Esophagus squamous epithelium (tissue), 5 donors: ENCODE data around the gene MAN2A1. TPM values are rescaled to one million over a fixed set of nuclear protein-coding genes. Genes with fewer than 3 reads are reported as not detected.

ENCODE experiments used
- DNase-seq: peaks from one replicate; lab custom pipeline; 2025; lab: John Stamatoyannopoulos, UW
- H3K27ac ChIP-seq, 4 donors: fragments of 200-600 bp; sonication (generic); one replicate each; pipeline ENCODE4 v1.5.1; 2016 to 2019; ENCODE audit warnings: mild to moderate bottlenecking in 1 of 4
- H3K27me3 ChIP-seq, 4 donors: fragments of 200-600 bp; sonication (generic); 1 replicate in 3 of 4; 2 replicates in 1 of 4; pipeline versions ENCODE4 v1.5.1 to v1.6.0; 2017 to 2021; ENCODE audit warnings: antibody characterized with exemption in 1 of 4
- H3K36me3 ChIP-seq, 3 donors: fragments of 200-600 bp; sonication (generic); one replicate each; pipeline ENCODE4 v1.5.1; 2016 to 2019
- H3K4me1 ChIP-seq, 3 donors: fragments of 200-600 bp; sonication (generic); one replicate each; pipeline ENCODE4 v1.5.1; 2017 to 2019
- H3K4me3 ChIP-seq, 4 donors: fragments of 200-600 bp; sonication (generic); 1 replicate in 3 of 4; 2 replicates in 1 of 4; pipeline ENCODE4 v1.5.1; 2016 to 2019; ENCODE audit warnings: mild to moderate bottlenecking in 2 of 4, moderate library complexity in 1 of 4
- H3K9me3 ChIP-seq, 3 donors: fragments of 200-600 bp; sonication (generic); one replicate each; pipeline ENCODE4 v1.5.1; 2016 to 2019
- CTCF ChIP-seq, 6 experiments: fragments of 450-650 bp in 4 of 6; fragments of 200-600 bp in 2 of 6; sonication (generic) in 2 of 6; IDR thresholded peaks; one replicate each; pipeline ENCODE4 v1.5.1; 2016 to 2019; ENCODE audit warnings: antibody characterized with exemption in 6 of 6, mild to moderate bottlenecking in 4 of 6, moderate library complexity in 4 of 6
- POLR2A ChIP-seq, 4 donors: fragments of 450-650 bp; IDR thresholded peaks; one replicate each; pipeline ENCODE4 v1.6.1; 2017; ENCODE audit warnings: antibody characterized with exemption in 4 of 4, mild to moderate bottlenecking in 4 of 4, moderate library complexity in 3 of 4
- WGBS, 2 donors: methylation state at CpG; one replicate each; pipeline ENCODE4 v1.1.5; 2018; 5-methylcytosine and 5-hydroxymethylcytosine counted together
- intact Hi-C: fragments of 100-400 bp; cut with DNase I; formaldehyde crosslinking; loops from one replicate; pipeline ENCODE4 v1.15.0; 2022
- total RNA-seq, 4 donors: library from RNA; depleted of rRNA; stranded (reverse); fragments of >200 nt; gene quantifications; one replicate each; pipeline ENCODE4 v1.1.0, GENCODE V29; 2016
- donor health status: DM: yes; HTN: yes; CAD: no.

The MAN2A1 gene
- total RNA-seq, 4 donors from 2014 or later: 27.4 to 40.1 (median 37.4) TPM

GRCh38 chr5:109688630-109688969, 1.1 kb upstream of the MAN2A1 start:
- TF ChIP-seq POLR2A (IDR thresholded peaks at IDR 0.05) (no peak), CTCF (IDR thresholded peaks at IDR 0.05) (peak in 4 of 6 experiments; percentile 29 to 68 (median 46))
- H3K9me3 ChIP-seq: peaks cover 0 to 7% (median 0%) of the 10 kb centered on the region in 3 donors
- H3K27ac ChIP-seq: peak overlapping the region; percentile 95 to 98 (median 96)
- H3K27me3 ChIP-seq: no peaks in the 10 kb centered on the region
- 7 to 14% methylated on average over 6 of the region's 6 CpGs for WGBS, 2 donors
- H3K4me3 ChIP-seq: peak overlapping the region; percentile 67 to 94 (median 78)
- H3K36me3 ChIP-seq: no peaks in the 10 kb centered on the region
- intact Hi-C loops: no loop called here
- no peak for DNase-seq
- peaks cover 16 to 33% (median 19%) of the 10 kb centered on the region in 3 donors for H3K4me1 ChIP-seq

DNA sequence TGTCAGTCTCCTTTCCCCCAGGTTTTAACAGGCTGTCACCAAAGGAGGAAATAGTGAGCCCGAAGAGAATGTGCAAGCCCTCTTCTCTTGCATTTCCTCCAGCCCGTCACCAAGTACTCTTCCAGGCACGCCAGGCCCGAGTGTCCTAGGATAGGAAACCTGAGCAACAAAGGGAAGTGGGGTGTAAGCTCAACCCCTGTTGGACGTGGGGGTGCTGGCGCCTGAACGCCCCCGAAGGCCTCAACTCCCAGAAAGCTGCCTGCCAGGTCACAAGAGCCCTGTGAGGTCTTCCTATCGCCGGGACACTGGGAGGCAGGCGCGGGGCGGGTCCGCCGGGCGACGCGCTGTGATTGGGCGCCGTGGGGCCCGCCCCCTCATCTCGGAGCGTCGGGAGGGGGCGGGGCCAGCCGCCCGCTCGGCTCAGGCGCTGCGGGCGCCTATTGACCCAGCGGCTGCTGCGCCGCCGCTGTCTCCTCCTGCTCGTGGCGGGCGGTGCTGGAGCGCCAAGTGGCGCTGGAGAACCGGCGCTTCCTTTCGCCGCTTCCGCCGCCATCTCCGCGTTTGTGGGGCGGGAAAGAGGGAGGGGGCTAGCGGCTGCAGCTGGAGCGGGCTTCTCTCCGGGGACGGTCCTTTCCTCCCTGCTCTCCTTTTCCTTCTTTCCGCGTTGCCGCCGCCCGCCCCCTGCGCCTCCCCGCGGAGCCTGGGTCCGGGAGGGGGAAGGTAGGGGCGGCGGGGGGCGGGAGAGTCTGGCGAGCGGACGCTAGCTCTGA, 572 bp upstream of the MAN2A1 start:
- Histone ChIP-seq H3K4me3 (peak overlapping the region; percentile 67 to 94 (median 78)), H3K9me3 (peaks cover 0 to 7% (median 0%) of the 10 kb centered on the region in 3 donors), H3K27me3 (no peaks in the 10 kb centered on the region), H3K27ac (peak overlapping the region; percentile 95 to 98 (median 96)), H3K36me3 (no peaks in the 10 kb centered on the region), H3K4me1 (peaks cover 20 to 39% (median 21%) of the 10 kb centered on the region in 3 donors)
- intact Hi-C loops: no loop called here
- TF ChIP-seq POLR2A (IDR thresholded peaks at IDR 0.05) (peak in 2 of 4 donors; percentile 88 to 95), CTCF (IDR thresholded peaks at IDR 0.05) (peak in 1 of 6 experiments; percentile 2)
- 0 to 5% methylated on average over 4 to 8 of the region's 68 CpGs for WGBS, 2 donors
- peak; percentile 15 for DNase-seq

DNA sequence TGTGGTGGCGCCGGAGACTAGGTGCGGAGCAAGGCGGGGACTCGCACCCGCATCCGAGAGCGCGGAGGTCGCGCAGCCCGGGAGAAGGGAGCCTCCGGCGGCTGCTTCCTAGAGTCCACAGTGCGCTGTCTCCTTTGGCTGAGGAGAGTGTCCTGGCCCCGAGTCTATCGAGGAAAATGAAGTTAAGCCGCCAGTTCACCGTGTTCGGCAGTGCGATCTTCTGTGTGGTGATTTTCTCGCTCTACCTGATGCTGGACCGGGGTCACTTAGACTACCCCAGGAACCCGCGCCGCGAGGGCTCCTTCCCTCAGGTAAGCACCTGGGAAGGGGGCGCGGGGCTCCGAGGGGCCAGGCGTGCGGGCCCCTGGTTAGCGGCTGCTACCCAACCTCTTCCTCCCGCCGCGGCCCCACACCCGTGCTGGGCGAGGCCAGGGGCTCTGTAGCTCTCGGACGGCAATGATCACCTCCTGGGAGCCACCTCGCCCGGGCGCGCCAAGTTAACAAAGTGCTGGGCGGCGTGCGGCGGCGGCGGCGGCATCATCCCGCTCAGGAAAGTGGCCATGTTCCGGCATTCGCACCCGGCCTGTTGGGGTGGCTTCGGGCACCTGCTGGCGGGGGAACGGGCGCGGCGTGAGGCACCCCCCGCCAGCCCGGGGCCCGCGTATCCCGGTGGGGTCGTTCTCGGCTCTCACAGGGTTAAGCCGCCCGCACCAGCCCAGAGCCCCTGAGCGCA, 681 bp downstream of the MAN2A1 start:
- H3K36me3 ChIP-seq: no peaks in the 10 kb centered on the region
- no peaks in the 10 kb centered on the region for H3K27me3 ChIP-seq
- intact Hi-C loops: no loop called here
- 0% methylated on average over 3 to 29 of the region's 71 CpGs for WGBS, 2 donors
- peak overlapping the region; percentile 67 to 94 (median 78) for H3K4me3 ChIP-seq
- H3K9me3 ChIP-seq: peaks cover 0 to 7% (median 0%) of the 10 kb centered on the region in 3 donors
- TF ChIP-seq POLR2A (IDR thresholded peaks at IDR 0.05) (no peak), CTCF (IDR thresholded peaks at IDR 0.05) (peak in 1 of 6 experiments; percentile 1)
- peak overlapping the region; percentile 95 to 98 (median 96) for H3K27ac ChIP-seq
- H3K4me1 ChIP-seq: peaks cover 24 to 52% (median 34%) of the 10 kb centered on the region in 3 donors
- no peak for DNase-seq

- Histone ChIP-seq H3K9me3 (peaks cover 0 to 7% (median 0%) of the 10 kb centered on the region in 3 donors), H3K4me3 (peak overlapping the region; percentile 67 to 94 (median 78)), H3K27me3 (no peaks in the 10 kb centered on the region), H3K27ac (peak overlapping the region; percentile 95 to 98 (median 96)), H3K4me1 (peaks cover 24 to 58% (median 38%) of the 10 kb centered on the region in 3 donors), H3K36me3 (no peaks in the 10 kb centered on the region)
- DNase-seq: no peak
- 1 to 2% methylated on average over 15 to 25 of the region's 26 CpGs for WGBS, 2 donors
- intact Hi-C loops: no loop called here
- TF ChIP-seq CTCF (IDR thresholded peaks at IDR 0.05) (peak; percentile 30 to 76 (median 66)), POLR2A (IDR thresholded peaks at IDR 0.05) (peak in 1 of 4 donors; percentile 21)
Observed at GRCh38 chr5:109690975-109691574, 1.3 kb downstream of the MAN2A1 start.
